ENCODE results near the gene SNPH.

The SNPH gene

GRCh38 chr20:1281279-1282057 lies 15.4 kb downstream of the SNPH start:
- no peak for DNase-seq (ENCODE audit: low read depth)
- TF ChIP-seq CTCF (conservative IDR thresholded peaks at IDR 0.05; ENCODE audit: low read length), result no peak
- H3K4me3 ChIP-seq (ENCODE audit: low read length), result no peak overlapping the region

DNA sequence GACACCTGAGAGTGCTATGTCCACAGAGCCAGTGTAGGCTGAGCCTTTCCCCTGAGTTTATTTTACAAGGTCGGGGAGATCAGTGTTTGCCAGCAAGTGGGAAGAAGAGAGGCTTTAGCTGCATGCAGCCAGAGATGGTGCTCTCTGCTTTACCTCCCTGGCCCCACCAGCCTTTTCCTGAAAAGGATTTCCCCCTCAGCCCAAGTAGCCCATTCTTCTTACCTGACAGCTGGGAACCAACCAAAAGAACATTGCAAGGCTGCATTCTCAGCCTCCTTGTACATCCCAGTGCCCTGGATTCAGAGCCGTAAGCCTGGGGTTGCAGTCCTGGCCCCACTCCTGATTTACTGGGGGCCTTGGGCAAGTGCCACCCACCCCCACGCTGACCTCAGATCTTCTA lies 16.9 kb downstream of the SNPH start:
- no peak overlapping the region for H3K4me3 ChIP-seq (ENCODE audit: low read length)
- no peak for TF ChIP-seq CTCF (conservative IDR thresholded peaks at IDR 0.05; ENCODE audit: low read length)
- no peak for DNase-seq (ENCODE audit: low read depth)

- no peak for DNase-seq (ENCODE audit: low read depth)
Measured at GRCh38 chr20:1283522-1284510, 17.7 kb downstream of the SNPH start.

DNA sequence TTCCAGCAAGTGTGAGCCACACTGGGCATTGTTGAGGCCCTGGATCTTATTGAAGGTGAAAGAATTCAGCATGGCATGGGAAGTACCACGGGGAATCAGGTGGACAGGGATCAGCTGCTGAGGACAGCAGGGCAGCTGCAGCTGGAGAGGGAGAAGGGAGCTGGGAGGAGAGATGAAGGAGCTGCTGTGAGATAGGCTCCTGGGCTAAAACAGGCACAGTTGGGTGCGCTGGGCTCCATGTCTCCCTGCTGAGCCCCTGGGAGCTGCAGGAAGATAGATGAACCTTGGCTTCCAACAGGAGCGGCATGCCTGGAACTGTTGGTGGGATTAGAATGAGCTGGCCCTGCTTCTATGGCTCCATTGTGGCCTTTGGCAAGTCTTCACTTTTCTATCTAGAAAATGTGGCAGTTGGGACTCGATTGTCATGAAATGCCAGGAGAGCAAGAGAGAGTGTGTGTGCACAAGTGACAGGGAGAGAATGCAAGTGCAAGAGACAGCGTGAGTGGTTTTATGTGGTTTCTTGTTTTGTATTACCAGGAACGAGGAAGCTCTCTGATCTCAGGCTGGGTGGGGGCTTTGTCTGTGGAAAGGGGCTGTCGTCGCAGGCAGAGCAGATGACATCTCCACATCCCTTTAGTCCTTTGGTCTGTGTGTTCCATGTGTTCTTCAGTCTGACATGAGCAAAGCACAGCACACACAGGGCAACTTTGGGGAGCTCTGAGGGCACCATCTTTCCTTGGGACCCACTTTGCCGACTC lies 20.4 kb downstream of the SNPH start:
- no peak for TF ChIP-seq CTCF (conservative IDR thresholded peaks at IDR 0.05; ENCODE audit: low read length)
- DNase-seq (ENCODE audit: low read depth), result no peak

More at GRCh38 chr20:1283522-1284510, 17.7 kb downstream of the SNPH start:
- no peak overlapping the region for H3K4me3 ChIP-seq (ENCODE audit: low read length)
- TF ChIP-seq CTCF (conservative IDR thresholded peaks at IDR 0.05; ENCODE audit: low read length), result no peak

GRCh38 chr20:1287306-1287705 lies 21.2 kb downstream of the SNPH start:
- DNase-seq (ENCODE audit: low read depth), result no peak
- no peak overlapping the region for H3K4me3 ChIP-seq (ENCODE audit: low read length)
- no peak for TF ChIP-seq CTCF (conservative IDR thresholded peaks at IDR 0.05; ENCODE audit: low read length)

More for the DNA sequence above, 20.4 kb downstream of the SNPH start:
- no peak overlapping the region for H3K4me3 ChIP-seq (ENCODE audit: low read length)

DNA sequence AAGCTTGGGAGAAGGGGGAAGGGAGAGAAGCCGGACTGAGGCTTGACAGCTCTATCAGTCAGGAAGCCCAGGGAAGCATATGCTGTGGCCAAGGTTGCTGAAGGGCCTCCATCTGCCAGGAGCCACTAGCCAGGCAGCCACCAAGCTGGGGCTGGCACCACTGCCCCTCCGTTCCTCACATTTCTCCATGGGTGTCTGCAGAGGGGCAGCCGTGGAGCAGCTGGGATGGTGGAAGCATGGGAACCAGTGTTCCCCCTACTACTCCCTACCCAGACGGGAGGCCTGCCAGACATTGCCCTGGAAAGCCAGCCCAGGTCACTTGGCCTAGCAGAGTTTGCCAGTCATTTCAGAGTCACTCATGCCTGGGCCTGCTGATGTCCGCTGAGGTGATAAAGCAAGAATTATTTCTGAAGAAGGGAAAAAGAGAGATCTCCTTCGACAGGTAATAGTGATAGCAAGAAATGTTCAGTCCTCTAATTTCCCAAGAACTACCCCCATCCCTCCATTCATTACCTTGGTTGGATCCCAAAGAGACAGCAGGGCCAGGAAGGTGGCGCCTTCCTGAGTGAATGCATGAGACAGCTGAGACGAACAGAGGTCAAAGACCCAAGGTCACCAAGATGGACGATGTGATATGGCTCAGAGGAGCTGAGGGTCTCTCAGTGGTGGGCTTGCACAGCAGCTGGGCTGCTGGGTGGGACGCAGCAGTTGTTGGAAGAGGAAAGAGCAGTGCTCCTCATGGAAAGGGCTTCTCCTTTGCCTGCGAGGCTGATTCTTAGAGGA lies 21.9 kb downstream of the SNPH start:
- H3K4me3 ChIP-seq (ENCODE audit: low read length), result no peak overlapping the region
- no peak for DNase-seq (ENCODE audit: low read depth)
- no peak for TF ChIP-seq CTCF (conservative IDR thresholded peaks at IDR 0.05; ENCODE audit: low read length)

All from AG10803 (cell line).